ENCODE data around the gene NLRC4. TPM values are rescaled to one million over a fixed set of nuclear protein-coding genes. Genes with fewer than 3 reads are reported as not detected.
A peak's percentile ranks its signal among the peaks of the same experiment; 100 is the strongest.
"Not testable (repeated sequence)": the region's sequence is repeated elsewhere in the genome, so short reads cannot be mapped to it uniquely, and the experiment has no call there.

NLRC4 gene
- total RNA-seq (2022) (not detected in 2 replicates), Bru-seq, nascent RNA (not detected), BruChase-seq, experiment 1, labeled RNA remaining after a 6-hour chase (percentile 2 among the genes with signal in this experiment), BruChase-seq, experiment 2, labeled RNA remaining after a 2-hour chase (not detected)
- long read RNA-seq, result 0 reads

DNA sequence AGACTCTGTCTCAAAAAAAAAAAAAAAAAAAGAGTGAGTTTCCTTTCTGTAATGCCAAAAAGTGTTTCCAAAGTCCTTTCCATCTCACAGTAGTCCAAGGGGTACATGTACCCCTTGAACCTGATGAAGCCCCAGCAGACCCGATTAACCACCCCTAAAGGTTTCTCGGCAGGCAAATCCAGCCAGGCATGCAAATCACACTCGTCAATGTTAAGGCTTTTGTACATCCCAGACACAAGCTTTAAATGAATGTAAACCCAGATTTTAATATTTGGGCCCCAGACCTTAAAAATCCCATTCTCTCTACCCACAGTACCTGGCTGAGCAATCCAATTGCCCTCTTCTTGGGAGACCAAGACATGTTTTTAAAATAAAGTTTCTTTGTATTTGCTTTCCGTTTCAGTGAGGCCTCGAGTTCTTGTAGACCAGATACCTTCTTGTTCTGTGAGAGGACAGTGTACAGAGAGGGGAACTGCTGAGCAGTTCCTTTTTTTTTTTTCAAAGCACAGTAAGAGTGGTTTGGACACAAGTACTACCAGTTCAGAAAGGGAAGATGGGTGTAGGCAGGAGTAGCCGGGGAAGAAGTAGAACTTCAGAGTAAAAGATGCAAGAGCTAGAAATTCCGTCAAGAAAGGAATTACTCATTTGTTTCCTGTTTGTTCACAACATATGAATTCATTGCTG lies at the start of gene NLRC4:
Gene NLRC4 (minus strand): TSS at position 465 of the 684 bp plus-strand sequence. CDS start 8,111 bp downstream, outside the sequence.
- BruUV-seq (replicated peaks), result no TSS peak

GRCh38 chr2:32310577-32310976 lies 45.9 kb upstream of the NLRC4 start:
- CTCF ChIA-PET, result interaction anchor here (0.7 kb wide), 1 partner anchor 16 kb away, joined by 3 read pairs; no protein-coding TSS in a partner anchor
- no peak for DNase-seq
- Mint-ChIP-seq H3K4me3 (ENCODE audit: low read depth, unreplicated experiment) (no peak overlapping the region), H3K27ac (ENCODE audit: unreplicated experiment) (no peak overlapping the region), H3K4me1 (ENCODE audit: low read depth, unreplicated experiment) (no peaks in the 10 kb centered on the region), H3K27me3 (ENCODE audit: unreplicated experiment) (no peaks in the 10 kb centered on the region), H3K36me3 (ENCODE audit: insufficient read depth, unreplicated experiment) (no peaks in the 10 kb centered on the region), H3K9me3 (ENCODE audit: low read depth, unreplicated experiment) (no peaks in the 10 kb centered on the region)
- no TSS peak for BruUV-seq (replicated peaks)
- TF ChIP-seq, protein P1, sequence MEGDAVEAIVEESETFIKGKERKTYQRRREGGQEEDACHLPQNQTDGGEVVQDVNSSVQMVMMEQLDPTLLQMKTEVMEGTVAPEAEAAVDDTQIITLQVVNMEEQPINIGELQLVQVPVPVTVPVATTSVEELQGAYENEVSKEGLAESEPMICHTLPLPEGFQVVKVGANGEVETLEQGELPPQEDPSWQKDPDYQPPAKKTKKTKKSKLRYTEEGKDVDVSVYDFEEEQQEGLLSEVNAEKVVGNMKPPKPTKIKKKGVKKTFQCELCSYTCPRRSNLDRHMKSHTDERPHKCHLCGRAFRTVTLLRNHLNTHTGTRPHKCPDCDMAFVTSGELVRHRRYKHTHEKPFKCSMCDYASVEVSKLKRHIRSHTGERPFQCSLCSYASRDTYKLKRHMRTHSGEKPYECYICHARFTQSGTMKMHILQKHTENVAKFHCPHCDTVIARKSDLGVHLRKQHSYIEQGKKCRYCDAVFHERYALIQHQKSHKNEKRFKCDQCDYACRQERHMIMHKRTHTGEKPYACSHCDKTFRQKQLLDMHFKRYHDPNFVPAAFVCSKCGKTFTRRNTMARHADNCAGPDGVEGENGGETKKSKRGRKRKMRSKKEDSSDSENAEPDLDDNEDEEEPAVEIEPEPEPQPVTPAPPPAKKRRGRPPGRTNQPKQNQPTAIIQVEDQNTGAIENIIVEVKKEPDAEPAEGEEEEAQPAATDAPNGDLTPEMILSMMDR (IDR thresholded peaks at IDR 0.05; ENCODE audit: unreplicated experiment), result no peak
- intact Hi-C loops (cut with micrococcal nuclease; ENCODE audit: unreplicated experiment), result no loop called here

More for the DNA sequence above, at the start of gene NLRC4:
- Mint-ChIP-seq H3K9me3 (ENCODE audit: low read depth, unreplicated experiment) (no peaks in the 10 kb centered on the region), H3K36me3 (ENCODE audit: insufficient read depth, unreplicated experiment) (no peaks in the 10 kb centered on the region), H3K4me1 (ENCODE audit: low read depth, unreplicated experiment) (no peaks in the 10 kb centered on the region), H3K27ac (ENCODE audit: unreplicated experiment) (no peak within 1 kb of the TSS), H3K4me3 (ENCODE audit: low read depth, unreplicated experiment) (no peak within 1 kb of the TSS), H3K27me3 (ENCODE audit: unreplicated experiment) (no peaks in the 10 kb centered on the region)
- TF ChIP-seq, protein P1 (IDR thresholded peaks at IDR 0.05; ENCODE audit: unreplicated experiment), result no peak
- intact Hi-C loops (cut with micrococcal nuclease; ENCODE audit: unreplicated experiment), result no loop called here
- no peak for DNase-seq
- CTCF ChIA-PET, result interaction anchor here (0.5 kb wide), 1 partner anchor 11 kb away, joined by 3 read pairs; no protein-coding TSS in a partner anchor

GRCh38 chr2:32293966-32294562 lies 29.4 kb upstream of the NLRC4 start:
- DNase-seq; H3K27me3 Mint-ChIP-seq (ENCODE audit: unreplicated experiment); CTCF ChIA-PET; intact Hi-C loops (cut with micrococcal nuclease; ENCODE audit: unreplicated experiment); BruUV-seq (replicated peaks); H3K27ac Mint-ChIP-seq (ENCODE audit: unreplicated experiment); H3K4me3 Mint-ChIP-seq (ENCODE audit: low read depth, unreplicated experiment); H3K4me1 Mint-ChIP-seq (ENCODE audit: low read depth, unreplicated experiment); H3K9me3 Mint-ChIP-seq (ENCODE audit: low read depth, unreplicated experiment): not testable (repeated sequence)
- H3K36me3 Mint-ChIP-seq (ENCODE audit: insufficient read depth, unreplicated experiment), result peaks cover 19% of the 10 kb centered on the region

DNA sequence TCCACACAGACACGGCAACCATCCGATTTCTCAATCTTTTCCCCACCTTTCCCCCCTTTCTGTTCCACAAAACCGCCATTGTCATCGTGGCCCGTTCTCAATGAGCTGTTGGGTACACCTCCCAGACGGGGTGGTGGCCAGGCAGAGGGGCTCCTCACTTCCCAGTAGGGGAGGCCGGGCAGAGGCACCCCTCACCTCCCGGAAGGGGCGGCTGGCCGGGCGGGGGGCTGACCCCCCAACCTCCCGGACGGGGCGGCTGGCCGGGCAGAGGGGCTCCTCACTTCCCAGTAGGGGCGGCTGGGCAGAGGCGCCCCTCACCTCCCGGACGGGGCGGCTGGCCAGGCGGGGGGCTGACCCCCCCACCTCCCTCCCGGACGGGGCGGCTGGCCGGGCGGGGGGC lies 28.8 kb upstream of the NLRC4 start:
- H3K4me1 Mint-ChIP-seq (ENCODE audit: low read depth, unreplicated experiment); intact Hi-C loops (cut with micrococcal nuclease; ENCODE audit: unreplicated experiment); H3K27me3 Mint-ChIP-seq (ENCODE audit: unreplicated experiment); H3K9me3 Mint-ChIP-seq (ENCODE audit: low read depth, unreplicated experiment); BruUV-seq (replicated peaks); H3K4me3 Mint-ChIP-seq (ENCODE audit: low read depth, unreplicated experiment); H3K27ac Mint-ChIP-seq (ENCODE audit: unreplicated experiment); CTCF ChIA-PET; DNase-seq: not testable (repeated sequence)
- peaks cover 15% of the 10 kb centered on the region for H3K36me3 Mint-ChIP-seq (ENCODE audit: insufficient read depth, unreplicated experiment)

DNA sequence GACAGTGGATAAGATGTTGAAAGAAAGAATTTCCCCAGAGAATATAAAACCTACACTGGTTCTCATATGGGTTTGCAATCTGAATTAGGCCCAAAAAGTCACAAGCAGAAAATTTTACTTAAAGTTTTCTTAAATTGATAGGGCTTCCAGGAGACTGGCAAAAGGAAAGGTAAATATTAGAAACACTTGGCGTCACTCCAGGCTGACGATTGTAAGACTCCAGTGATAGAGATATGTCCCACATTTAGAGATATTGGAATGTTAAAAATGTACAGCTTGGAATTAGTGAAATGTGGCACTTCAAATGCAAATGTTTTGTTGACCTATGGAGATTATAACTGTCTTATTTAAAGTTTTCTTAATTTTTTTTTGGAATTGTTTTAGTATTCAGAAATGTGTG lies 27.1 kb upstream of the NLRC4 start:
- BruUV-seq (replicated peaks), result no TSS peak
- CTCF ChIA-PET, result no interaction called here
- Mint-ChIP-seq H3K4me1 (ENCODE audit: low read depth, unreplicated experiment) (peaks cover 8% of the 10 kb centered on the region), H3K9me3 (ENCODE audit: low read depth, unreplicated experiment) (no peaks in the 10 kb centered on the region), H3K36me3 (ENCODE audit: insufficient read depth, unreplicated experiment) (peaks cover 11% of the 10 kb centered on the region), H3K4me3 (ENCODE audit: low read depth, unreplicated experiment) (no peak overlapping the region), H3K27ac (ENCODE audit: unreplicated experiment) (no peak overlapping the region), H3K27me3 (ENCODE audit: unreplicated experiment) (no peaks in the 10 kb centered on the region)
- intact Hi-C loops (cut with micrococcal nuclease; ENCODE audit: unreplicated experiment), result no loop called here
- DNase-seq, result peak; percentile 10
- TF ChIP-seq, protein P1 (IDR thresholded peaks at IDR 0.05; ENCODE audit: unreplicated experiment), result no peak

Data from Calu3 (cell line).